Suprapubic skin (tissue), 4 donors: ENCODE data around the gene IGF2R.

ENCODE experiments used
- EP300 ChIP-seq: sonication (generic); formaldehyde crosslinking; IDR thresholded peaks from one replicate; pipeline ENCODE4 v1.6.1; 2017; ENCODE audit warnings: antibody characterized with exemption
- POLR2A ChIP-seq, 2 donors: fragments of 450-650 bp; IDR thresholded peaks; one replicate each; pipeline ENCODE4 v1.6.1; 2017; ENCODE audit warnings: antibody characterized with exemption in 2 of 2, mild to moderate bottlenecking in 2 of 2, moderate library complexity in 2 of 2
- POLR2AphosphoS5 ChIP-seq, 3 donors: sonication (generic); formaldehyde crosslinking; IDR thresholded peaks; one replicate each; pipeline ENCODE4 v1.6.1; 2017; ENCODE audit warnings: antibody characterized with exemption in 3 of 3
- TF ChIP-seq, protein P1 (sequence below), 2 donors: fragments of 200-600 bp in 1 of 2; fragments of 450-650 bp in 1 of 2; sonication (generic) in 1 of 2; IDR thresholded peaks; one replicate each; pipeline ENCODE4 v1.5.1; 2016 to 2019; ENCODE audit warnings: antibody characterized with exemption in 2 of 2, mild to moderate bottlenecking in 1 of 2, moderate library complexity in 1 of 2

DNA sequence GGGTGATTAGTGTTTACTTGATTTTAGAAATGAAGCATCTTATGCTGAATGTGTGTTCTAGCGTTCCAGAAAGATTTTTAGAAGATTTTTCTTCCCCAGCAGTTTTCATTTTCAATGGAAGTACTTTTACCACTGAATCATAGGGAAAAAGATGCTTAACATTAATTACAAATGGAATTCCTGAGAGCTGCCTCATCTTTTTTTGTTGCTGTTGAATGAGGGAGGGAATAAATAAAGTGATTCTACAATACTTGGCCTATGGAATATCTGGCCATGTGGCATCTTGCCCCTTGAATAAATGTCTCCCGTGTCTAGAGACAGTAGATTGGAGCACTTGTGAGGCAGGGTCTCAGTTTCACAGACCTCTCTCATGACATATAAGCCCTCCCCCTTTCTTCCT, 108.6 kb downstream of the IGF2R start:
- TF ChIP-seq POLR2A (IDR thresholded peaks at IDR 0.05) (no peak), EP300 (no peak), POLR2AphosphoS5 (IDR thresholded peaks at IDR 0.05) (no peak)
- TF ChIP-seq, protein P1, sequence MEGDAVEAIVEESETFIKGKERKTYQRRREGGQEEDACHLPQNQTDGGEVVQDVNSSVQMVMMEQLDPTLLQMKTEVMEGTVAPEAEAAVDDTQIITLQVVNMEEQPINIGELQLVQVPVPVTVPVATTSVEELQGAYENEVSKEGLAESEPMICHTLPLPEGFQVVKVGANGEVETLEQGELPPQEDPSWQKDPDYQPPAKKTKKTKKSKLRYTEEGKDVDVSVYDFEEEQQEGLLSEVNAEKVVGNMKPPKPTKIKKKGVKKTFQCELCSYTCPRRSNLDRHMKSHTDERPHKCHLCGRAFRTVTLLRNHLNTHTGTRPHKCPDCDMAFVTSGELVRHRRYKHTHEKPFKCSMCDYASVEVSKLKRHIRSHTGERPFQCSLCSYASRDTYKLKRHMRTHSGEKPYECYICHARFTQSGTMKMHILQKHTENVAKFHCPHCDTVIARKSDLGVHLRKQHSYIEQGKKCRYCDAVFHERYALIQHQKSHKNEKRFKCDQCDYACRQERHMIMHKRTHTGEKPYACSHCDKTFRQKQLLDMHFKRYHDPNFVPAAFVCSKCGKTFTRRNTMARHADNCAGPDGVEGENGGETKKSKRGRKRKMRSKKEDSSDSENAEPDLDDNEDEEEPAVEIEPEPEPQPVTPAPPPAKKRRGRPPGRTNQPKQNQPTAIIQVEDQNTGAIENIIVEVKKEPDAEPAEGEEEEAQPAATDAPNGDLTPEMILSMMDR (IDR thresholded peaks at IDR 0.05), result no peak
